Endothelial cell of umbilical vein (primary cell): ENCODE results near the gene ADAM20. TPM values are rescaled to one million over a fixed set of nuclear protein-coding genes. Genes with fewer than 3 reads are reported as not detected.

Experiments
- BruUV-seq: library from RNA; stranded (reverse); fragments of 400-500 nt; replicated peaks from 2 replicates; lab custom pipeline; 2021; lab: Mats Ljungman, UMichigan
- CTCF ChIA-PET: fragments of 300-600, 350-600 bp; sonication (Branson Sonifier 250); formaldehyde crosslinking; loops from one replicate; lab custom pipeline; 2021; ENCODE audit warnings: antibody characterized with exemption, inconsistent platforms; lab: Charles Lee
- POLR2A ChIA-PET: fragments of 300-600, 350-600 bp; sonication (Branson Sonifier 250); formaldehyde crosslinking; loops from one replicate; lab custom pipeline; 2021; ENCODE audit warnings: antibody characterized with exemption, inconsistent platforms; lab: Charles Lee
- DNase-seq: peaks from one replicate; pipeline ENCODE4 v3.0.0-alpha.2; 2011; ENCODE audit warnings: low read depth, low spot score
- FAIRE-seq: peaks from 2 replicates; lab custom pipeline; 2011; peaks lifted over from hg19 to GRCh38; lab: Jason Lieb, UNC
- H2AFZ ChIP-seq: 2 replicates; pipeline ENCODE4 v1.6.0; 2012; ENCODE audit warnings: low read depth, low read length, control low read depth, inconsistent platforms
- H3K27ac ChIP-seq: 2 replicates; pipeline ENCODE4 v1.5.1; 2011; ENCODE audit warnings: low read depth, mild to moderate bottlenecking, control low read depth, low read length, moderate library complexity; ENCODE audit not compliant: insufficient read depth
- H3K27me3 ChIP-seq, 2 experiments: 2 replicates each; pipeline versions ENCODE4 v1.6.0 to v1.6.1; 2011; ENCODE audit warnings: low read length in 2 of 2, mixed read lengths in 1 of 2; ENCODE audit not compliant: control insufficient read depth in 2 of 2, insufficient read depth in 2 of 2
- H3K36me3 ChIP-seq, 2 experiments: 2 replicates in 1 of 2; 3 replicates in 1 of 2; pipeline ENCODE4 v1.5.1; 2011; ENCODE audit warnings: low read length in 2 of 2, mild to moderate bottlenecking in 1 of 2, moderate library complexity in 1 of 2; ENCODE audit not compliant: control insufficient read depth in 2 of 2, insufficient read depth in 2 of 2; ENCODE audit errors: extremely low read depth in 1 of 2
- H3K4me1 ChIP-seq: 3 replicates; pipeline ENCODE4 v1.5.1; 2011; ENCODE audit warnings: mild to moderate bottlenecking, low read length; ENCODE audit not compliant: control insufficient read depth, insufficient read depth; ENCODE audit errors: extremely low read depth
- H3K4me2 ChIP-seq: 2 replicates; pipeline ENCODE4 v1.6.1; 2011; ENCODE audit warnings: low read length, control low read depth, mixed read lengths; ENCODE audit not compliant: insufficient read depth
- H3K4me3 ChIP-seq, 3 experiments: fragments of 200-600 bp in 1 of 3; sonication (generic), shearing (Covaris generic) in 1 of 3; replicated peaks in 1 of 3; 2 replicates each; pipeline ENCODE4 v1.5.1; 2011 to 2016; ENCODE audit warnings: control low read depth in 3 of 3, low read length in 3 of 3, mild to moderate bottlenecking in 2 of 3, inconsistent platforms in 1 of 3, low read depth in 1 of 3, moderate library complexity in 1 of 3; ENCODE audit not compliant: insufficient read depth in 1 of 3
- H3K79me2 ChIP-seq: 2 replicates; pipeline ENCODE4 v1.6.0; 2012; ENCODE audit warnings: low read length, inconsistent platforms; ENCODE audit not compliant: control insufficient read depth, insufficient read depth
- H3K9ac ChIP-seq: replicated peaks from 2 replicates; pipeline ENCODE3; 2011; ENCODE audit warnings: low read length, control low read depth; ENCODE audit not compliant: insufficient read depth; ENCODE audit errors: extremely low read depth
- H3K9me1 ChIP-seq: replicated peaks from 3 replicates; pipeline ENCODE4 v1.6.0; 2011; ENCODE audit warnings: mild to moderate bottlenecking, low read length; ENCODE audit not compliant: control insufficient read depth, insufficient read depth; ENCODE audit errors: extremely low read depth
- H3K9me3 ChIP-seq: replicated peaks from 2 replicates; pipeline ENCODE4 v1.5.1; 2012; ENCODE audit warnings: low read length, inconsistent platforms; ENCODE audit not compliant: control insufficient read depth, insufficient read depth
- H4K20me1 ChIP-seq: replicated peaks from 2 replicates; pipeline ENCODE3; 2011; ENCODE audit warnings: mild to moderate bottlenecking, low read length; ENCODE audit not compliant: control insufficient read depth, insufficient read depth; ENCODE audit errors: extremely low read depth
- CTCF ChIP-seq, 2 donors: IDR thresholded peaks; 1 replicate in 1 of 2; 2 replicates in 1 of 2; pipeline ENCODE4 v1.5.1; 2011; ENCODE audit warnings: low read length in 2 of 2, mild to moderate bottlenecking in 2 of 2, moderate library complexity in 2 of 2, control low read depth in 1 of 2, inconsistent platforms in 1 of 2, low read depth in 1 of 2; ENCODE audit not compliant: insufficient read depth in 1 of 2; ENCODE audit errors: extremely low read depth in 1 of 2
- EZH2 ChIP-seq: IDR thresholded peaks from 2 replicates; pipeline ENCODE4 v1.6.1; 2012; ENCODE audit warnings: borderline replicate concordance, low read depth, mild to moderate bottlenecking, moderate library complexity, low read length, inconsistent platforms; ENCODE audit not compliant: severe bottlenecking
- FOS ChIP-seq: IDR thresholded peaks from 2 replicates; pipeline ENCODE4 v1.6.1; 2011; ENCODE audit warnings: mild to moderate bottlenecking, low read length, moderate library complexity, borderline replicate concordance; ENCODE audit not compliant: insufficient read depth
- MYC ChIP-seq: IDR thresholded peaks from one replicate; pipeline ENCODE4 v1.6.1; 2011; ENCODE audit warnings: mild to moderate bottlenecking, low read depth, low read length
- POLR2AphosphoS5 ChIP-seq: IDR thresholded peaks from 2 replicates; pipeline ENCODE4 v1.6.1; 2012; ENCODE audit warnings: low read depth, mild to moderate bottlenecking, control low read depth, low read length, moderate library complexity; ENCODE audit not compliant: insufficient read depth
- dilution Hi-C: fragments of 300-500 bp; cut with MboI; formaldehyde crosslinking; loops from one replicate; pipeline ENCODE4 v1.15.0; 2019; ENCODE audit warnings: low sequenced_read_pairs; ENCODE audit not compliant: extremely low pct_ligation_motif_present
- intact Hi-C: fragments of 100-400 bp; cut with micrococcal nuclease; formaldehyde crosslinking; loops from one replicate; pipeline ENCODE4 v1.10.0; 2022
- polyA plus RNA-seq, 4 experiments: library from polyadenylated mRNA; depleted of rRNA in 3 of 4; stranded (reverse) in 3 of 4; unstranded in 1 of 4; fragments of >200 nt; gene quantifications; 2 replicates each; pipeline versions ENCODE4 v1.2.1 to v1.2.3, GENCODE V29; 2011 to 2012; ENCODE audit warnings: missing spikeins in 1 of 4
- small RNA-seq: library from RNA; depleted of rRNA; stranded (forward); fragments of <200 nt; gene quantifications from one replicate; pipeline ENCODE3, GENCODE V24; 2012; ENCODE audit warnings: low replicate concordance, low read depth; ENCODE audit not compliant: insufficient read depth, insufficient read length
- total RNA-seq: library from RNA; stranded (reverse); gene quantifications from 2 replicates; pipeline ENCODE4 v1.2.3, GENCODE V29; 2021

Gene ADAM20
- total and polyA plus RNA-seq, 2 donors (not counting 3 experiments of a cell fraction or from before 2014, with no cell fraction given), result 0.06 to 0.66 TPM

GRCh38 chr14:70473825-70474224, 61.0 kb downstream of the ADAM20 start:
- ChIA-PET CTCF (no interaction called here), POLR2A (no interaction called here)
- intact Hi-C loops, result no loop called here
- H3K27me3 ChIP-seq, result no peaks in the 10 kb centered on the region
- no peak overlapping the region for H3K4me3 ChIP-seq
- no peaks in the 10 kb centered on the region for H3K79me2 ChIP-seq
- H3K4me2 ChIP-seq, result no peak overlapping the region
- no peaks in the 10 kb centered on the region for H3K4me1 ChIP-seq
- TF ChIP-seq MYC (no peak), CTCF (IDR thresholded peaks at IDR 0.05; ENCODE audit: extremely low read depth in 1 of 2, insufficient read depth in 1 of 2, low read depth in 1 of 2, low read length in 2 of 2) (no peak), POLR2AphosphoS5 (no peak), FOS (no peak), EZH2 (no peak)
- H4K20me1 ChIP-seq, result no peaks in the 10 kb centered on the region
- no peak for DNase-seq
- no peaks in the 10 kb centered on the region for H3K36me3 ChIP-seq
- no peak overlapping the region for H3K27ac ChIP-seq
- H2AFZ ChIP-seq, result no peak overlapping the region
- H3K9me1 ChIP-seq, result no peaks in the 10 kb centered on the region
- no peaks in the 10 kb centered on the region for H3K9me3 ChIP-seq
- no TSS peak for BruUV-seq
- no peak overlapping the region for H3K9ac ChIP-seq
- FAIRE-seq, result no peak
- dilution Hi-C loops, result no loop called here

Small RNAs within 50 kb of the gene (small RNA-seq; reads per million reads assigned to genes)
- gene RNU6-659P, result not detected

Other genes with a start within 250 kb of the ADAM20 start
- gene COX16, start 175.3 kb downstream of the ADAM20 start, total RNA-seq, result 42.4 and 49.9 TPM in 2 replicates
- gene COX16, start 175.3 kb downstream of the ADAM20 start, polyA plus RNA-seq, result 8.8 and 13.3 TPM in 2 replicates
- 26.9 and 27.7 TPM in 2 replicates for gene SYNJ2BP, start 117.9 kb downstream of the ADAM20 start, total RNA-seq
- gene SYNJ2BP, start 117.9 kb downstream of the ADAM20 start, polyA plus RNA-seq, result 7.5 and 13.1 TPM in 2 replicates
- gene ADAM21, start 82.8 kb downstream of the ADAM20 start, total RNA-seq, result not detected in 2 replicates
- gene ADAM21, start 82.8 kb downstream of the ADAM20 start, polyA plus RNA-seq, result 0.05 and 0.06 TPM in 2 replicates
- 38.8 and 41.5 TPM in 2 replicates for gene MED6, start 65.7 kb upstream of the ADAM20 start, total RNA-seq
- gene MED6, start 65.7 kb upstream of the ADAM20 start, polyA plus RNA-seq, result 19.2 and 22.8 TPM in 2 replicates
- 0.09 TPM in 1 of 2 replicates, not detected in the other for gene TTC9, start 106.9 kb upstream of the ADAM20 start, total RNA-seq
- gene TTC9, start 106.9 kb upstream of the ADAM20 start, polyA plus RNA-seq, result 0.06 TPM in 2 replicates